NCI-H1436 treated with DMSO at 0.1 percent for 48 hours (cell line): ENCODE data around the gene GNB5.
"Not testable (repeated sequence)": the region's sequence is repeated elsewhere in the genome, so short reads cannot be mapped to it uniquely, and the experiment has no call there.

Experiments used
- DNase-seq: peaks from one replicate; lab custom pipeline; 2025; lab: John Stamatoyannopoulos, UW

Gene GNB5

DNA sequence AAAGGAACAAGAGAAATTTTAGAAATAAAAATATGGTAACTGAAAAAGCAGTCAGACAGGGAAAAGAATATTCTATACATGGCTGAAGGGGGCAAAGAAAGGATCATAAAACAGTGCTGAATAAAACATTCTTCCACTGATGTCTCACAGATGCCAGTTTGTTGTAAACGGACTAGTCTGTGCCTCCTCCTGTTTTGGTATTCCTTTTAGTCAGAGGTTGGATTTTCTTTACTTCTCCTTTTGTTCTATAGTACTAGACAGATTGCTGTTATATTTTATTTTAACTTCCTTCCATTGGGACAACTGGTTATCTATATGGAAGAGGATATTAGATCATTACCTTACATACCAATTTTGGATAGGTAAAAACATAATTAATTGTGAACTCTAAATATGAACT, 16.0 kb upstream of the GNB5 start:
- DNase-seq, result no peak

DNA sequence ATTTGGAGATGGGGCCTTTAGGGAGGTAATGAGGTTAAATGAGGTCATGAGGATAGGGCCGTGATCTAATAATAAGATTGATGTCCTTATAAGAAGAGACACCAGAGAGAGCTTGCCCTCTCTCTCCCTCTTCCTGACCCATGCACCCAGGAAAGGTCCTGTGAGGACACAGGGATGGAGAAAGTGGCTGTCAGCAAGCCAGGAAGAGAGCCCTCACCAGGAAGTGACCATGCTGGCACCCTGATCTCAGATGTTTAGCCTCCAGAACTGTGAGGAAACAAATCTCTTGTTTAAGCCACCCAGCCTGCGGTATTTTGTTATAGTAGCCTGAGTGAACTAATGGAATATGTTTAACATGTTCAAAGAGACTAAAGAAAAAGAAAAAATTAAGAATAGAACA, 15.3 kb upstream of the GNB5 start:
- no peak for DNase-seq

DNA sequence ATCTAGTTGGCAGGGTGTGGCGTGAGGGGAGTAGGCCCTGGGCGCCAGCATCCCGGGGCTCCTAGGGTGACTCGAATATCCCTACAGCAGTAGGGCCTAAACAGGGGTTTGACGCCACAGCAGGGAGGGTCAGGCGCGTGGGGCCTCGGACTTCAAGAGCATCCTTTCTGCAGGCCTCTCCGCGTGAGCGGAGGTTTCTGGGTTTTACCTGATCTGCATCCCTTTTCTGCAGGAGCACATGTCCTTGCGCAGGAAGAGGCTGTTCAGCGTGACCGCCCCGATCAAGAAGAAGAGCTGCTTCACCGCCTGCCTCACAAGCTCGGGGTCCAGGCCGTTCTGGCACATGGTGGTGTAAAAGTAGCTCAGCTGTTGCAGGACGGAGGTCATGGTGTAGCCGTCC, 13.5 kb upstream of the GNB5 start:
- DNase-seq, result no peak

DNA sequence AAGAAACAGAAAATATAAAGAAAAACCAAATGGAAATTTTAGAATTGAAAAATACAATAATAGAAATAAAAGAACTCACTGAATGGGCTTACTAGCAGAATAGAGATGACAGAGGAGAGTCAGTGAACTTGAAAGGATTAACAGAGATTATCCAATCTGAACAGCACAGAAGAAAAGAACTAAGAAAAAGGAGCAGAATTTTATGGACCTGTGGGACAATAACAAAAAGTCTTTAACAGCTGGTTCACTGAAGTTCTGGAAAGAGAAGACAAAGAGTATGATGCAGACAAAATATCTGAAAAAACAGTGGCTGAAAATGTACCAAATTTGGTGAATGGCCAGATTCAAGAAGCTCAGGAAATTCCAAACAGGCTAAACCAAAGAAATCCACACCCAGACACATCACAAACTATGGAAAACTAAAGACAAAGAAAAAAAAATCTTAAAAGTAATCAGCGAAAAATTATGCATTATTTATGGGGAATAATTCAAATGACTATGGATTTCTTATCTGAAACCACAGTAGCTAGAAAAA, 9.7 kb upstream of the GNB5 start:
- no peak for DNase-seq

DNA sequence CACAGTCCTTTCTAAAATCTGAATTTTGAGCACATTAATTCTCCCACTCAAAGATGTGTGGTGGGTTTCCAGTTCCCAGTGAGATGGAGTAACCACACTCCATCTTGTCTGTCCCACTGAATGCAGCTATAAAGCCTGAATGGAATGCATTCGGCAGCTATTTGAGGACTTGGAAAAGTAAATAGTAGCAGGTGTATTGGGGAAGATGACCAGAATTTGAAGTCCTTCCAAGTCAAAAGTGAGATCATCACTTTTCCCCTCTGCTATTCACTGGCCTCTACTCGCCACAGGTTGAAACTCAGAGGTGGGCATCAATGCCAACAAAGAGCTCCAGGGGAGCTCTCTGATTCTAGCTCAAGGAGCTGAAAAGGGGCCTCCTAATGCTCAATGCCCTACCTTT, 8.1 kb upstream of the GNB5 start:
- DNase-seq, result no peak

DNA sequence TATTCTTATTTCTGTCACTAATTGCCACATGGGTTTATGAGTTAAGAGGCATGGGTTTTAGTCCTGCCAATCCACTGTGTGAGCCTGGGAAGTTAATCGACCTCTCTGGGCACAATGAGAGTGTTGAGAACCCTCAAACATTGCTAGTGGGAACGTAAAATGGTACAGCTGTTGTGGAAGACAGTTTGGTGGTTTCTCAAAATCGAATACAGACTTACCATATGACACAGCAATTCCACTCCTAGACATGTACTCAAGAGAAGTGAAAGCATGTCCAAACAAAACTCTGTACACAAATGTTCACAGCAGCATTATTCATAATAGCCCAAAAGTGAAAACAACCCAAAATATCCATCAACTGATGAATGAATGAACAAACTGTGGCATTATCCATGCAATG, 5.7 kb upstream of the GNB5 start:
- no peak for DNase-seq

DNA sequence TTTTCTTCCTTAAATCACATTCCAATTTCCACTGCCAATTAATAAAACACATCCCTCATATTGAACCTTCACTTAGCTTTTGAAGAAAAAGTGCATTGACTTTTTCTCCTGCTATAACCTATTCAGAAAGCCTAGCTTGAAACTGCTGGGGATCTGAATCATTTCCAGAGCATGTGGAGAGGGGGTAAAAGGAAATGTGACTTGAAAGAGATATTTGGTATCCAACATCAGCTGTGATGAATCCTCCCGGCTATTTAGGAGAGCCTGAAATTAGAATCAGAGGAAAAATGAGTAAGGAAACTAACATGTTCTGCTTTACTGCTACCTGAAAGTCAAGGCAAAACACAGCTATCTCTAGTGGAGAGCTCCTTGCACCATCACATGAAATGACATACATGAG, 2.6 kb upstream of the GNB5 start:
- no peak for DNase-seq

DNA sequence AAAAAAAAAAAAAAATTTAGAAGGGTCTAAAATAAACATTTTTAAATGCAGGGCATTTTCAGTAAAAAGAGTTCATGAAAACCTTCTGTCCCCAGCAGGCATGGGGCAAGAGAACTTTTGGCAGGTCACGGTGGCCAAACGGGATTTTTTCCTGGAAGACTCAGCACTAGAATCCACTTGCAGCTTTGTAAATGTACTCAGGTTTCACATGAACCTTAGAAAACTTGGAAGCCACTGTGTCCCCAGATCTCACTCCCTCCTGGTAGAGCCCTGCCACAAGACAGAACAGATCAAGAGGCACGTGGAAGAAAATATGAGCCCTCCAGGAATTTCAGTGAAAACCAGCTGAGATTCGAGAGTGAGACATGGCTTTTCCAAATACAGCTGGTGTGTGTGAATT, 2.1 kb upstream of the GNB5 start:
- no peak for DNase-seq

DNA sequence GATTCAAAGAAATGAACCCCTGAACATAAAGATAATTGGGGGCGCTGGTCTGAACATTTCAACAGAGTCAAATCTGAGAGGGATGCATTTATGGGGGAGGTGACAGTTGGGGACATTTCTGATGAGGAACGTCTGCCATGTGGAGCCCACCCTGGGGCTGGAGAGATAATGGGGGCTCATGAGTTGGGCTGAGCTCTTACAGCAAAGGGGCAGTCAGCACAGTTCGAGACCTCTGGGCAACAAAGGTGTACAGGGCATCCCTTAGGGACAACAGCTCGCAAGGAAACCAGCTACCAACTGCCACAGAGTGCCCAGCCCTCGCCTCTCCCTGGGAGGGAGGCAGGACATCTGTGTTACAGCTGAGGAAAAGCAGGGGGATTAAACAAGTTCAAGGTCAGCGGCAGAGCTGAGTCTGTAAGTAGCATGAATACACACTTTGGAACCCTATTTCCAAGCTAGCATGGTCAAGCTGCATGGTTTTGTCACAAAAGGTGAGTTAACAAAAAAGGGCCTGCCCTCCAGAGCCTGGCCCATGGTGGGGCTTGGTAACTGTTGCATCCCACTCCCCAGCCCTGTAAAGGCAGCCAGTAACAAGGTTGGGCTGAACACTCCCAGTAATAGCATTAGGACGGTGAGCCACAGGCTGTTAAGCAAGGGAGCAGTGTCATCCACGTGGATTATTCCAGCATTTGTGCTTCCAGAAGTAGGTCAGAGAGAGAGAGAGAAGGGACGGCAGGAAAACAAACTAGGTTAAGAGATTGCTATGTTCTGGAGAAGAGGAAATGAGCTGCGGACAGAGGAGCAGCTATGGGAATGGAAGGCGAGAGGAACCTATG, 4.3 kb downstream of the GNB5 start:
- no peak for DNase-seq

DNA sequence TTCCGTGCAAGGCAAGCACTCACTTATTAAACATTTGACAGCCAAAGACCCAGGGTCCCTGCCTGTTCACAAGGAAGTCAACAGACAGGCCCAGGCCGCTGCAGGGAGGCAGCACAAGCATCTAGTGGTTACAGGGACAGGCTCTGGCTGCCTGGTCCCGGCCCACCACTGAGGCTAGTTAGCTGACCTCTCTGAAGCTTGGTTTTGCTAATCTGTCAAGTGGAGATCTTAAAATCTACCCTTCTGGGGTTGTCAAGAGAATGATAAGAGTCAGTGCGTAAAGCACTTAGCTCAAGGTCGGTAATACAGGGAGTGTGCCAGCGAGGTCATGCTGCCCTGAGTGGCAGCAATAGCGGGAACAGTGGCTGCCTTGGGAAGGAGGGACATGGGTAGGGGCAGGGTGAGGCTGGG, 6.0 kb downstream of the GNB5 start:
- no peak for DNase-seq

DNA sequence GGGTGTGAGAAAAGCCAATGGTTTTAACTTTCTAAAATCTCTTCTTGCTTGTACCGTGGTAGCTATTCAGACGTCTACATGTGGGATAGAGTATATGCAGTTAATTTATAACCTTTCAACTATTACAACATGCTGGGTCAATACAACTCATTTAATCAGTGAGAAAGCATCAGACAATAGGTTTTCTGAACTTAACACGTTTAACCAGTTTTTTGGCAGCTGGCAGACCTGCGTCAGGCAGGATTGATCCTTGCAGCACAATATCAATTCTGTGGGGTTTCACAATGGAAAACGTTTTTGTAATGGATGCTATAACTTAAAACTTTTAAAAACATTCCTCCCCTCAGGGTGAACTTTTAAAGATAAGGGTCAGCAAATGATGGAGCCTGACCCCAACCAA, 6.5 kb downstream of the GNB5 start:
- DNase-seq, result no peak

DNA sequence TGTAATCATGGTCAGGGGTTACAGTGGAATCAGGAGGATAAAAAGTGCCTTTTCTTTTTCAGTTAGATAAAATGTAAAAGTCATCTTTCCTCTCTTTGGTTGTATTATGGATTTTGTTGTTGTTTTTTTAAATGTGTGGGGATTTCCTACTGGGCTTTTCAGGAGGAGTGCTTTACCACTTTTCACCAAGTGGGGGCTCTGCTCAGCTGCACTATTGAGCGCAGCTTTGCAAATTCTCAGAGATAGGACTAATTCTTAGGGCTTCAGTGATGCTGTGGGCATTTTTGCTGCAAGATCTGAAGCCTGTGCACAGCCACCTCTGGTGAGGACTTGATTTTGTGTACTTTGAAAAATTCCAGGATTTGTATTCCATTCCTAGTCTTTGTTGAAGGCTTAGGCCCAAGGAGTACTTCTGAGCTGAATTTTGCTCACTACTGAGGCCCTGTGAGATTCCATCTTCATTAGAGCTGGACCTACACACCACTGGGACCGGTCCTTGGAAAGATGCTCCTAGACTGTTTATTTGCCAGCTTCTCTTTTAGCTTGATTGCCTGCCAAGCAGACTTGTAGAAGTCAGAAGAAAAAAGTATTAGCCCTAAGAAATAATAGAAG, 7.5 kb downstream of the GNB5 start:
- no peak for DNase-seq

DNA sequence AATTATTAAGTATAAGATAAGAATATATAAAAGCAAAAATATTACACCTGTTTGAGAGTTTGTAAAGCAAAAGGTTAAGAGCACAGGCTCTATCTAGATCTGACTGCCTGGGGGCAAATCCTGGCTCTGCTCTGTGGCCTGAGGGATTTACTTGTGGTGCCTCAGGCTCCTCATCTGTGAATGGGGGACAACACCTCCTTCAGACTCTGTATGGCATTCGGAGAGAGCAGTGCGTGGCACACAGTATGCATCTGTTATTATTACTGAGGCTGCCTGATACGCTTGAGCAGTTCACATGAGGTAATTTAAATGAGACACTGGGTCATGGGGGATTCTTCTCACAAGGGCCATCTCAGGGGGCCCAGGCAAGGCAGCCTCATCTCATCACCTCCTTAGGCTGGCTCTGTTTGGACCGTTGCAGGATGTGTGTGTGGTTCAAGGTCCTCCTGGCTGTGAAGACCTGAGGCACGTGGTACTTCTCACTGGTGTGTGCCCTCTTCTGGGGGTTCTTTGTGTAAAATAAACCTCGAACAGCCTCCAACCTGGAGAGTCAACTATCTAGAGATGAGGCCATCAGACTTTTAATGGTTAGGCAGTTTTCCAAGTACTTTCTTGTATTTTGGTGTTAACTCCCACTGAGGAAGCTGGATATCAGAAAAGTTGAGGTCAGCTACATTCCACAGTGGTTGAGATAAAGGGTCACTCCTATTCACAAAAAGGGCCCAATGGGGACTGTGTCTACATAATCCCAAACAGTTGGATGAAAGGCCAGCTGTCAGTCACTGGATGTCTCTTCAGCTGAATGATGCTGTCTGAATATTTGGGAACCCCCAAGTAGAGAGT, 9.0 kb downstream of the GNB5 start:
- DNase-seq, result no peak

DNA sequence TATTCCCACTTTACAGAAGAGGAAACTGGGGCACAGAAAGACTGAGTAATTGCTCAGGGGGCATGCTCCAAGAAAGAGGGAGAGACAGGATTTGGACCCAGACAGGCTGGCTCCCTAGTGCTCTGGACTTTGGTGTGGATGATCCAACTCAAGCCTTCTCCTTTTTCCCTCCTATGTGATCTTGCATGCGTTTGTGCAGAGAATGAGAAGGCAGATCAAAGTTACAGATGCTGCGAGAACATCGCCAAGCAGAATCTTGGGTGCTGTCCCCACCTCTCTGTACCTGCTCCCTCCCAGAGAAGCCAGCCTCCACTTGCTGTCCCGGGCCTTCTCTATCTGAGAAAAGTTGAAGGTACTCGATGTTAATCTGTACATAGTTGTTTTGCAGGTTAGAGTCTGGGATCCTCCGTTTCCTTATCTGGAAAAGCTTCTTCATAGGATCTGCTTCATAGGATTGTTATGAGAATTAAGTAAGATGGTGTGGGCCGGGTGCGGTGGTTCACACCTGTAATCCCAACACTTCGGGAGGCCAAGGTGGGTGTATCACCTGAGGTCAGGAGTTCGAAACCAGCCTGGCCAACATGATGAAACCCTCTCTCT, 10.2 kb downstream of the GNB5 start:
- DNase-seq, result no peak

DNA sequence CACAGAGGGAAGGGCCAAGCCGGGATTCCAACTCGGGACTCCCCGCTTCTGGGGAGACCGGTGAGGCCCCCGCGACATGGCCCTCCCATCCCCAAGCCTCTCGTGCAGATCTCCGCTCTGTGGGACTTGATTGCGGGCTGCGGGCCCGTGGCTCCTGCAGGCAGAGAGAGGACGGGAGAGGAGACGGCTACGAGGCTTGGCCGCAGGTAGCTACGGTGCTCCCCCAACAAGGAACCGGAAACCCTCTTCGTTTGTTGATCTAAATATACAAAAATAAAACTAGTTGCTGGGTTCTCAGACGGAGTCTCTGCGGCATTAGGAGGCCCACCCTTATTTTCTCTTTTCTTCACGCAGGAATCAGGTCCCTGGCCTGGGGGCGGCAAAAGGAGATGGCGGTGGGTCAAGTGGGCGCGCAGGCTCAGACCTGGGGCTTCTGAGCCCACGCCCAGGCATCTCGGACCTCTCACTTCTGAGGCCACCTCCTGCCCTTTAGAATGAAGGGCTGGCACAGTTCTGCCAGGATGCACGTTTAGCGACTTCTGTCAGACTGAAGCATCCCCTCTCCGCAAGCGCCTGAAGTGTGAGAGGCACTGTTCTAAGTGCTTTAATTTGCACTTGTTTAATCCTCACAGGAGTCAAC, 10.9 kb downstream of the GNB5 start:
- no peak for DNase-seq

DNA sequence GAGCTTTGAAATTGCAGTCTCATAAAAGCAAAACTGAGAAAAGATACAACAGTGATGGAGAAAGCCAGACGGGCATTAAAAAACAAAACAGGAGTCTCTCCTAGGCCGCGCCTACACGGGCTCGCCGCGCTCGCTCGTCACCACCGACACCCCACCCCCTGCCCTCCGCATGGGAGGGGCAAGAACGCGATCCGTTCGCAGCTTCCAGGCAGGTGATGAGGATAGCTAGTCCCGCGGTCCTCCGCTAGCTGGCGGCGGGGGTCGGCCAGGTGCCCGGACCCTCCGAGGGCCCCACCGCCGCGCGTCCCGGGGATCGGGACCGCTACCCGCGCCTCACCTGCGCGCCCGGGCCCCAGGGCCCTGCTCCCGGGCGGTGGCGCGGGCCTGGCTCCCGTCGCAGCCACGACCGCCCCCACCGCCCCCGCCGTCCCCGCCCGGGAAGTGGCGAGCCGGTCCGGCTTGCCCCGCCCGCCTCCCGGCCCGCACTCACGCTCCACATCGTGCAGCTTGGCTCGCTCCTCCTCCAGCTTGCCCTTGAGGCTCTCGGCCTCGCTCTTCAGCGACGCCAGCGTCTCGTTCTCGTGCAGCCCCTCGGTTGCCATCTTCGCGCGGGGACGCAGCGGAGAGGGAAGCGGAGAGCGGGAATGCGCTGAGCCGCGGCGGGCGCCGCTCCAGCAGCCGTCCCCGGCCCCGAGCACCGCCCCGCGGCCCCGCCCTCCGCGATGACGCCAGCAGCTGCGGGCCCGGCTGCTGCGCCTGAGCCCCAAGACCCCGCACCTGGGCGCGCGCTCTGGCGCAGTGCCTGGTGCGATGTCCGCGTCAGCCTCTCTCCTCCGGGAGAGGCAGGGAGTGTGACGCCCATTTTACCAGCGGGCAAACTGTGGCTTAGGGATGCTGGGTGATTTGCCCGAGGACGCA, 11.7 kb downstream of the GNB5 start:
- peak; percentile 42 for DNase-seq

DNA sequence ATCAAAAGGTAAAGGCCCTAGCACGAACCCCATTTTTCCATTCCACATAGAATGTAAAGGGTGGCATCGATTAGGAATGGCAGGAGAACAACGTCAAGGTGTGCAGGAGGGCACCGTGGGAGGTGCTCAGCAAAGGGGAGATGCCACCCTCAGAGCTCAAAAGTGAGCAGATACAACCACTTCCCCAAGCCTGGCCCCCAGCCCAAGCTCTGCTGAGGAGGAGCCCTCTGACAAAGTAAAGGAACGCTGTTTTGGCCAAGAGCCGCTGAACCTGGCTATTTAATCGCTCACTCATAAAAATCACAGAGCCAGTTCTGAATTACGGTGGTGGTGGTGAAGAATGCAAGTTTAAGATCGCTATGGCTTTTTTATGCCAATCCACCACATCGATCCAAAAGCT, 12.4 kb downstream of the GNB5 start:
- no peak for DNase-seq

DNA sequence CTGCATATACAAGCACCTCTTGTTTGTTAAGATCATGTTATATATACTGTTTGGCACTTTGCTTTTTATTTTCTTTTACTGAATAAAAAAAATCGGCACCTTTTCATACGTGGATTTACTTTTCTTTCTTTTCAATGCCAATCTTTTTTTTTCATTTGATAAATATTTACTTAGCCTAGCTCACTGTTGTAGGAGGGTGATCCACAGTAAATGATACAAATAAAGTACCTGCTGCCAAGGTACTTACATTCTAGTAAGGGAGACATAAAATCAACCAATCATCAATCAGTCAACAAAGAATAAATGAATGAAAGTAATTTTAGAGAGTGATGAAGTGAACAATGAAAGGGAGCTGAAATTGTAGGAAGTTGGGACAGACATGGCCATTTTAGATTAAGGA, 18.3 kb downstream of the GNB5 start:
- no peak for DNase-seq

DNA sequence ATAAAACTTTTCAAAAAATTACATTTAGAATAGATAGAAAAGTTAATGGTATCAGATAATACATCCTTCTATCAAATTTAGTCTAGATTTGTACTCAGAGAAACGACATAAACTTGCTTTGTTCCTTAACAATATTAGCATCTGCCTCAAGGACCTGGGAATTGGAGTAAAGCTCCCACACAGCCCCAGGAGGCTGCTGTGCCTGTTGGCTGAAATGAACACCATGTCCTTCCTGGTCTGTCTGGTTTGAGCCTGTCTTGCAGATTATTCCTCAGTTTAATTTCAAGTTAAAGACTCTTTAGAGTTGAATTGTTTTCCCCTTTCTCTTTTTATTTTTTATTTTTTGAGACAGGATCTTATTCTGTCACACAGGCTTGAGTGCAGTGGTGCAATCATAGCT, 19.4 kb downstream of the GNB5 start:
- DNase-seq, result no peak

DNA sequence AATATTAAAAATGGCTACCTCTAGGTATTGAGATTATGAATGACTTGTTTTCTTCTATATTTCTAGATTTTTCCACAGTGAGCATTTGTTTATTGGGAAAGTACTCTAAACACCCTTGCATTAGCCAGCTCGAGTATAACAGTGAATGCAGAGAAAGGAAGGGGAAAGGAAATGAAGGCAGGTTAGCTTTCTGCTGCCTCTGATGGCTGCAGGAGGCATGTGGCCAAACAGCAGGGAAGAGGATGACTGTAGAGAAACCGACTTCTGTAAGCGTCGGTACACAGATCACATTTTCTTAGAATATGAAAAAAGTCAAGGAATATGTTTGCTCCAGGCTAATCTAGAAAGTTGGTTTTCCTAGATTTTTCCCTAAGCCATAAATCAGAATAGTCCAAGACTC, 19.8 kb downstream of the GNB5 start:
- no peak for DNase-seq

DNA sequence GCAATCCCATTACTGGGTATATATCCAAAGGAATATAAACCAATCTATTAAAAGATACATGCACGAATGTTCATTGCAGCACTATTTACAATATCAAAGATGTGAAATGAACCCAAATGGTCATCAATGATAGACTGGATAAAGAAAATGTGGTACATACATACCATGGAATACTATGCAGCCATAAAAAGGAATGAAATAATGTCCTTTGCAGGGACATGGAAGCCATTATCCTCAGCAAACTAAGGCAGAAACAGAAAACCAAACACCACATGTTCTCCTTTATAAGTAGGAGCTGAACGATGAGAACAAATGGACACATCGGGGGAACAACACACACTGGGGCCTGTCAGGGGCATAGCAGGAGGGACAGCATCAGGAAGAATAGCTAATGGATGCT, 21.0 kb downstream of the GNB5 start:
- DNase-seq, result not testable (repeated sequence)
